Loucy (cell line): ENCODE results near the gene GTF3A.

Experiments
- H2AFZ ChIP-seq: fragments of 200-600 bp; sonication (generic); 2 replicates; pipeline ENCODE4 v1.6.0; 2016; ENCODE audit warnings: antibody characterized with exemption, mild to moderate bottlenecking, low read length, moderate library complexity
- H3F3A ChIP-seq: fragments of 200-600 bp; 2 replicates; pipeline ENCODE4 v1.6.0; 2016; ENCODE audit warnings: antibody characterized with exemption, low read depth, mild to moderate bottlenecking
- H3K27me3 ChIP-seq: fragments of 200-600 bp; sonication (generic); 2 replicates; pipeline ENCODE4 v1.6.1; 2014; ENCODE audit warnings: low read length, mild to moderate bottlenecking; ENCODE audit not compliant: insufficient read depth, poor library complexity, severe bottlenecking
- H3K36me3 ChIP-seq: fragments of 200-600 bp; sonication (generic); 2 replicates; pipeline ENCODE4 v1.6.1; 2016; ENCODE audit warnings: low read length; ENCODE audit not compliant: insufficient read depth
- H3K4me1 ChIP-seq: fragments of 200-600 bp; sonication (generic); 2 replicates; pipeline ENCODE4 v1.5.1; 2014; ENCODE audit warnings: low read length, mild to moderate bottlenecking; ENCODE audit not compliant: insufficient read depth, poor library complexity, severe bottlenecking
- H3K4me2 ChIP-seq: fragments of 200-600 bp; sonication (generic); 2 replicates; pipeline ENCODE4 v1.6.0; 2014; ENCODE audit warnings: antibody characterized with exemption, low read length, low read depth, mild to moderate bottlenecking; ENCODE audit not compliant: poor library complexity, severe bottlenecking
- H3K4me3 ChIP-seq: fragments of 200-600 bp; sonication (generic); 2 replicates; pipeline ENCODE4 v1.5.1; 2014; ENCODE audit warnings: low read length, mild to moderate bottlenecking, mixed read lengths; ENCODE audit not compliant: poor library complexity, severe bottlenecking
- H3K79me2 ChIP-seq: fragments of 200-600 bp; sonication (generic); 2 replicates; pipeline ENCODE4 v1.6.1; 2014; ENCODE audit warnings: low read length; ENCODE audit not compliant: insufficient read depth
- H3K9ac ChIP-seq: fragments of 200-600 bp; sonication (generic); 2 replicates; pipeline ENCODE4 v1.6.0; 2014; ENCODE audit warnings: mild to moderate bottlenecking, low read depth, low read length, moderate library complexity; ENCODE audit not compliant: poor library complexity, severe bottlenecking
- H3K9me2 ChIP-seq: fragments of 200-600 bp; sonication (generic); replicated peaks from 2 replicates; pipeline ENCODE4 v1.6.1; 2016; ENCODE audit warnings: low read depth, low read length, mixed read lengths
- H3K9me3 ChIP-seq: fragments of 200-600 bp; sonication (generic); 2 replicates; pipeline ENCODE4 v1.6.1; 2014; ENCODE audit warnings: mild to moderate bottlenecking, antibody characterized with exemption, low read length, low read depth; ENCODE audit not compliant: insufficient read depth
- H4K20me1 ChIP-seq: fragments of 200-600 bp; sonication (generic); 2 replicates; pipeline ENCODE4 v1.6.0; 2014; ENCODE audit warnings: antibody characterized with exemption, low read length, mild to moderate bottlenecking; ENCODE audit not compliant: insufficient read depth, poor library complexity, severe bottlenecking
- EZH2phosphoT487 ChIP-seq: fragments of 200-600 bp; IDR thresholded peaks from 2 replicates; pipeline ENCODE4 v1.6.1; 2018; ENCODE audit warnings: antibody characterized with exemption, mild to moderate bottlenecking, moderate library complexity, borderline replicate concordance
- TF ChIP-seq, protein P1 (sequence below): fragments of 200-600 bp; sonication (generic); conservative IDR thresholded peaks from 2 replicates; pipeline ENCODE4 v1.5.1; 2014; ENCODE audit warnings: mild to moderate bottlenecking, antibody characterized with exemption, low read length

GTF3A gene

DNA sequence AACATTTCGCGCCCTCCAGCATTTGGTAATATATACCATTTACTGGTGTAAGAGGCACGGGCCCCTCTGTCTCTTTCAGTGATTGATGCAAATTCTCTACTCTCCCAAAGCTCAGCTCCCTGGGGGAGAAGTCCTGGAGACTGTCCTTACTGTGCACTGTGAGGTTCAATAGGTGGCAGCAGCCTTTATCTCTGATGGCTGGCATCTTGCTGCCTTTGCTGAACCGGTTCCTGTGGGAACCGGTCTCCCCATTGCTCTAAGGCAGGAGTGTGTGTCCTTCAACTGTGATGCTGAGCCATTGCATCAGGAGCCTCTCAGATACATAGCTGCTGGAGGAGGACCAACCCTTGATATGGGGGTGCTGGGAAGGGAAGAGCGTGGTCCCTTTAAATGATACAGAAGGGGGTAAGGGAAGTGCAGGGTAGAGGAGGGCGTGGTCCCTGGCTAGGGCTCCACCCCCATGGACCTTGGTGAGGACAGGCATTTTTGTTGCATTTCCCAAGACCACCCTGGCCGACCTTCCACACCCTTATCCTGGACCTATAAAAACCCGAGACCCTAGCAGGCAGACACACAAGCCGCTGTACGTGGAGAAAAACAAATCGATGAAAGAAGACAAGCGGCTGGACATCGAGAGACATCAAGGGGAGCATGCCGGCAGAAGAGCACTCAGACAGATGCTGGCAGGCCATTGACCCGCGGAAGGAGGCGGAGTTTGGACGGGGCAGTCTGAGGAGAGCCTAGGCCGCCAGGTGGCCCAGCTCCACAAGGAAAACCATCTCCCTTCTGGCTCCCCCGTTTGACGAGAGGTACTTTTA lies 41.1 kb upstream of the GTF3A start:
- no peak overlapping the region for H3K9ac ChIP-seq
- H3K9me2 ChIP-seq, result no peaks in the 10 kb centered on the region
- H3K4me3 ChIP-seq, result no peak overlapping the region
- H3K79me2 ChIP-seq, result no peaks in the 10 kb centered on the region
- H4K20me1 ChIP-seq, result no peaks in the 10 kb centered on the region
- no peak overlapping the region for H3K4me2 ChIP-seq
- no peaks in the 10 kb centered on the region for H3K9me3 ChIP-seq
- H3K36me3 ChIP-seq, result no peaks in the 10 kb centered on the region
- H3F3A ChIP-seq, result no peaks in the 10 kb centered on the region
- TF ChIP-seq, protein P1, sequence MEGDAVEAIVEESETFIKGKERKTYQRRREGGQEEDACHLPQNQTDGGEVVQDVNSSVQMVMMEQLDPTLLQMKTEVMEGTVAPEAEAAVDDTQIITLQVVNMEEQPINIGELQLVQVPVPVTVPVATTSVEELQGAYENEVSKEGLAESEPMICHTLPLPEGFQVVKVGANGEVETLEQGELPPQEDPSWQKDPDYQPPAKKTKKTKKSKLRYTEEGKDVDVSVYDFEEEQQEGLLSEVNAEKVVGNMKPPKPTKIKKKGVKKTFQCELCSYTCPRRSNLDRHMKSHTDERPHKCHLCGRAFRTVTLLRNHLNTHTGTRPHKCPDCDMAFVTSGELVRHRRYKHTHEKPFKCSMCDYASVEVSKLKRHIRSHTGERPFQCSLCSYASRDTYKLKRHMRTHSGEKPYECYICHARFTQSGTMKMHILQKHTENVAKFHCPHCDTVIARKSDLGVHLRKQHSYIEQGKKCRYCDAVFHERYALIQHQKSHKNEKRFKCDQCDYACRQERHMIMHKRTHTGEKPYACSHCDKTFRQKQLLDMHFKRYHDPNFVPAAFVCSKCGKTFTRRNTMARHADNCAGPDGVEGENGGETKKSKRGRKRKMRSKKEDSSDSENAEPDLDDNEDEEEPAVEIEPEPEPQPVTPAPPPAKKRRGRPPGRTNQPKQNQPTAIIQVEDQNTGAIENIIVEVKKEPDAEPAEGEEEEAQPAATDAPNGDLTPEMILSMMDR, result peak; percentile 14; the same call in 1 of the 2 replicates
- TF ChIP-seq EZH2phosphoT487, result no peak
- H3K27me3 ChIP-seq, result no peaks in the 10 kb centered on the region
- H3K4me1 ChIP-seq, result no peaks in the 10 kb centered on the region
- H2AFZ ChIP-seq, result no peak overlapping the region

DNA sequence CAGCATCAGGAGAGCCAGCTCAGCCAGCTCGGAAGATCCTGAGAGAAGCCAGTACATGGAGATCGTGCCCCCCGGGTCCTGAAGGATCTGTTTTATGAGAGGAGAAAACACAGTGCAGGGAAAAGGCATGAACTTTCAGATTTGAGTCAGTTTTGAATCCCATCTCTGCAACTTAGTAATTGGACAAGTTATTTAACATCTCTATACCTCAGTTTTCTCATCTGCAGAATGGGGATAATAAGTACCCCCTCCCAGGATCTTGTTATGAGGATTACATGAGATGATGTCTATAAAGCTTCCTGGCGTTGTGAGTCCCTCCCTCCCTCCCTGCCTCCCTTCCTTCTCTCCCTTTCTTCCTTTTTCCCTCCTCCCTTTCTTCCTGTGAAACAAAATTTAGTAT lies 40.1 kb upstream of the GTF3A start:
- no peaks in the 10 kb centered on the region for H3K36me3 ChIP-seq

DNA sequence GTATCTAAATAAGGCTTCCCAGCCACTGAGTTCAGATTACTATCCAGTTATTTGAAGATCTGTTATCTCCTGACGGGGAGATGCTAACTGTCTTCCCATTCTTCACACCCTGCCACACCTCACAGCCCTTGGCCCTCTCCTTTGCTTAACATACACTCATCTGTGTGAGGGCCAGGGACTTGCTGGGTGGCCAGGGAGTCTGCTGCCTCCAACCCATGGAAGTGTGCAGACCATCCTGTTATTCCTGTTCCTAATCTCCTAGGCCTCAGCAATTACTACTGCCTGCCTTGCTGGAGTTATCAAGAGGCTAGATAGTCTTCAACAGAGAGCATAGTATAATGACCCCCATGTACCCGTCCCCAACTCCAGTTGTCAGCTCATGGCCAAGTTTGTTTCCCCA lies 36.2 kb upstream of the GTF3A start:
- H2AFZ ChIP-seq, result no peak overlapping the region
- TF ChIP-seq, protein P1, result no peak
- TF ChIP-seq EZH2phosphoT487, result no peak

More for the DNA sequence above, 40.1 kb upstream of the GTF3A start:
- H3K4me3 ChIP-seq, result no peak overlapping the region
- H3K4me1 ChIP-seq, result no peaks in the 10 kb centered on the region
- no peak for TF ChIP-seq EZH2phosphoT487
- TF ChIP-seq, protein P1, result no peak
- H3K27me3 ChIP-seq, result no peaks in the 10 kb centered on the region
- H3K9ac ChIP-seq, result no peak overlapping the region
- no peaks in the 10 kb centered on the region for H3K9me2 ChIP-seq
- no peak overlapping the region for H2AFZ ChIP-seq
- no peaks in the 10 kb centered on the region for H3F3A ChIP-seq
- no peaks in the 10 kb centered on the region for H4K20me1 ChIP-seq
- H3K4me2 ChIP-seq, result no peak overlapping the region
- H3K9me3 ChIP-seq, result no peaks in the 10 kb centered on the region
- no peaks in the 10 kb centered on the region for H3K79me2 ChIP-seq

More for the DNA sequence above, 36.2 kb upstream of the GTF3A start:
- Histone ChIP-seq H3K9me2 (no peaks in the 10 kb centered on the region), H3K79me2 (no peaks in the 10 kb centered on the region), H3F3A (no peaks in the 10 kb centered on the region), H3K27me3 (no peaks in the 10 kb centered on the region), H3K36me3 (no peaks in the 10 kb centered on the region), H4K20me1 (no peaks in the 10 kb centered on the region), H3K4me2 (no peak overlapping the region), H3K9ac (no peak overlapping the region), H3K4me1 (no peaks in the 10 kb centered on the region), H3K4me3 (no peak overlapping the region), H3K9me3 (no peaks in the 10 kb centered on the region)
